ENCODE results near the gene RBM39. TPM values are rescaled to one million over a fixed set of nuclear protein-coding genes. Genes with fewer than 3 reads are reported as not detected.
A peak's percentile ranks its signal among the peaks of the same experiment; 100 is the strongest.
"Not testable (repeated sequence)": the region's sequence is repeated elsewhere in the genome, so short reads cannot be mapped to it uniquely, and the experiment has no call there.

The RBM39 gene
- total RNA-seq, 1 donor from 2014 or later, result 299 TPM

DNA sequence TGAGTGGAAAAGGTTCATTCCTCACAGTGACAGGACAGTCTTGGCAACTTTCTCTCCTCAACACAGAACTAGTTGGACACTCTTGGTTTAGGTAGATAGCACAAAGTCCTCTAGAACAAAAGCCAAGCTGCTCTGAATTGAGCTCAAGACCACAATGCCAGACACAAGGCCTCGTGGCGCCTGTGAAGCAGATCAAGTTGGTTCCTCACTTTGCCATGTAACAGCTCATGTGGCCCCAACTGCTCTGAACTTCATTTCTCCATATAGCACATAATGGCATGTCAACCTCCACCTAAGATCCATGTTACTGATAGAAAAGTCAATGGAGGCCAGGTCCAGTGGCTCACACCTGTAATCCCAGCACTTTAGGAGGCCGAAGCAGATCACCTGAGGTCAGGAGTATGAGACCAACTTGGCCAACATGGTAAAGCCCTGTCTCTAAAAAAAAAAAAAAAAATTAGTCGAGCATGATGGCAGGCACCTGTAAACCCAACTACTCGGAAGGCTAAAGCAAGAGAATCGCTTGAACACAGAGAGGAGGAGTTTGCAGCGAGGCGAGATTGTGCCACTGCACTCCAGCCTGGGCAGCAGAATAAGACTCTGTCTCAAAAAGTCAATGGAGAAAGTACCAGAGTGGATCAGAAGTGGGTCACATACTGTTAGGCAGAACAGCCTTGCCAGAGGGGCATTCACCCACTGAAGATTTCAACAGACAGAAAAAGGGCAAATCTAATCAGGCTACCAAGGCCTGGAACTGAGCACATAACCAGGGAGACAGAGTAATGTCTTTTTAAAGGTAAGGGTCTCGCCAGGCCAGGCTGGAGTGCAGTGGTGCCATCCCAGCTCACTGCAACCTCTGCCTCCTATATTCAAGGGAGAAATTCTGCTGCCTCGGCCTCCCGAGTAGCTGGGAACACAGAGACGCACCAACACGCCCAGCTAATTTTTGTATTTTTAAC lies 21.6 kb downstream of the RBM39 start:
- Histone ChIP-seq H3K9me3 (no peaks in the 10 kb centered on the region), H3K36me3 (peaks cover 100% of the 10 kb centered on the region), H3K4me3 (no peak overlapping the region), H3K4me1 (peaks cover 5% of the 10 kb centered on the region), H3K27ac (no peak overlapping the region), H3K27me3 (ENCODE audit: low read depth) (no peaks in the 10 kb centered on the region)
- intact Hi-C loops (cut with DNase I), result no loop called here
- TF ChIP-seq CTCF (IDR thresholded peaks at IDR 0.05), result no peak
- DNase-seq (no peak), ATAC-seq (no peak)

DNA sequence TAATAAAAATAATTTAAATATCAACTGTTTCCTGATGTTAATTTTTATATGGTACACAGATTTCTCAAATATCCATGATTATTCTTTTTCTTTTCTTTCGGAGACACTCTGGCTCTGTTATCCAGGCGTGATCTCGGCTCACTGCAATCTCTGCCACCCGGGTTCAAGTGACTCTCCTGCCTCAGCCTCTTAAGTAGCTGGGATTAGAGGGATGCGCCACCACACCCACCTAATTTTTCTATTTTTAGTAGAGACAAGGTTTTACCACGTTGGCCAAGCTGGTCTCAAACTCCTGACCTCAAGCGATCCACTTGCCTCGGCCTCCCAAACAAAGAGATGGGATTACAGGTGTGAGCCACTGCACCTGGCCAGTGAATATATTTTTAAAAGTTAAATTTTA lies 22.3 kb downstream of the RBM39 start:
- H3K27ac ChIP-seq, result no peak overlapping the region
- peaks cover 100% of the 10 kb centered on the region for H3K36me3 ChIP-seq
- H3K4me3 ChIP-seq, result no peak overlapping the region
- H3K4me1 ChIP-seq, result peaks cover 5% of the 10 kb centered on the region
- no peak for ATAC-seq
- no peaks in the 10 kb centered on the region for H3K27me3 ChIP-seq (ENCODE audit: low read depth)
- no peak for TF ChIP-seq CTCF (IDR thresholded peaks at IDR 0.05)
- no peaks in the 10 kb centered on the region for H3K9me3 ChIP-seq
- intact Hi-C loops (cut with DNase I), result no loop called here
- DNase-seq, result no peak

DNA sequence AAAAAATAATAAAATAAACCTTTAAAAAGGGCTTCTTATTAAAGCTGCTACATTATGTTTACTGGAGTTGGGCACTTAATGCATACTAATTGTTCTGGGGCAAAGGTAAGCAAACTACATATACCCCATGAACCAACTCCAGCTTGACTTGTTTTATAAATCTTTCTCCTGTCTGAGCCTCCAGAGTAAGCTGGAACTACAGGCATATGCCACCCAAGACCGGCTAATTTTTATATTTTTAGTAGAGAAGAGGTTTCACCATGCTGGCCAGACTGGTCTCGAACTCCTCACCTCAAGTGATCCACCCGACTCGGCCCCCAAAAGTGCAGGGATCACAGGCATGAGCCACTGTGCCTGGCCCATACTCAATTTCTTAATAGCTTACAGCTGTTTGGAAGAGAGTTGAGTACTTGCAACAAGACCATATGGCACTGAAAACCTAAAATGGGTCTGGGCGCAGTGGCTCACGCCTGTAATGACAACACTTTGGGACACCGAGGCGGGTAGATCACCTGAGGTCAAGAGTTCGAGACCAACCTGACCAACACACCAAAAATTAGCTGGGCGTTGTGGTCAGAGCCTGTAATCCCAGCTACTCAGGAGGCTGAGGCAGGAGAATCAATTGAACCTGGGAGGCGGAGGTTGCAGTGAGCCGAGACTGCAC lies 23.0 kb downstream of the RBM39 start:
- Histone ChIP-seq H3K36me3 (peaks cover 100% of the 10 kb centered on the region), H3K9me3 (no peaks in the 10 kb centered on the region), H3K27ac (no peak overlapping the region), H3K4me3 (no peak overlapping the region), H3K4me1 (peaks cover 5% of the 10 kb centered on the region), H3K27me3 (ENCODE audit: low read depth) (no peaks in the 10 kb centered on the region)
- intact Hi-C loops (cut with DNase I), result no loop called here
- ATAC-seq, result no peak
- no peak for TF ChIP-seq CTCF (IDR thresholded peaks at IDR 0.05)
- no peak for DNase-seq

DNA sequence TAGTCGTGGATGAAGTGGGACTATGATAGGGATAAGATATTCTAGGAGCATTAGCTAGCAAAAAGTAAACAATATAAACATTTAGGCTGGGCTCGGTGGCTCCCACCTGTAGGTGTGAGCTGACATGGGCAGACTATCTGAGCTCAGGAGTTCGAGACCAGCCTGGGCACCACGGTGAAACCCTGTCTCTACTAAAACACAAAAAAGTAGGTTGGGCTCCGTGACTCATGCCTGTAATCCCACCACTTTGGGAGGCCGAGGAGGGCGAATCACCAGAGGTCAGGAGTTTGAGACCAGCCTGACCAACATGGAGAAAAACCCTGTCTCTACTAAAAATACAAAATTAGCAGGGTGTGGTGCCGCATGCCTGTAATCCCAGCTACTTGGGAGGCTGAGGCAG lies 23.7 kb downstream of the RBM39 start:
- H3K27ac ChIP-seq; intact Hi-C loops (cut with DNase I); H3K4me1 ChIP-seq; H3K4me3 ChIP-seq; H3K27me3 ChIP-seq (ENCODE audit: low read depth); DNase-seq; H3K9me3 ChIP-seq: not testable (repeated sequence)
- peaks cover 100% of the 10 kb centered on the region for H3K36me3 ChIP-seq
- ATAC-seq, result peak in 1 of 2 donors; percentile 20

- no peak overlapping the region for H3K27ac ChIP-seq
- no peaks in the 10 kb centered on the region for H3K9me3 ChIP-seq
- DNase-seq (no peak), ATAC-seq (no peak)
- no peak for TF ChIP-seq CTCF (IDR thresholded peaks at IDR 0.05)
- H3K36me3 ChIP-seq, result peaks cover 100% of the 10 kb centered on the region
- H3K27me3 ChIP-seq (ENCODE audit: low read depth), result no peaks in the 10 kb centered on the region
- H3K4me3 ChIP-seq, result no peak overlapping the region
- H3K4me1 ChIP-seq, result peaks cover 18% of the 10 kb centered on the region
- intact Hi-C loops (cut with DNase I), result no loop called here
Measured at GRCh38 chr20:35716330-35716729, 25.7 kb downstream of the RBM39 start.

GRCh38 chr20:35715652-35716051 lies 26.4 kb downstream of the RBM39 start:
- no peak for ATAC-seq
- TF ChIP-seq CTCF (IDR thresholded peaks at IDR 0.05), result no peak
- Histone ChIP-seq H3K36me3 (peaks cover 100% of the 10 kb centered on the region), H3K27me3 (ENCODE audit: low read depth) (no peaks in the 10 kb centered on the region), H3K4me1 (peaks cover 25% of the 10 kb centered on the region), H3K27ac (no peak overlapping the region), H3K4me3 (no peak overlapping the region), H3K9me3 (no peaks in the 10 kb centered on the region)
- DNase-seq, result no peak
- intact Hi-C loops (cut with DNase I), result no loop called here

All from lower lobe of right lung (tissue), 2 donors.